HepG2 (cell line): ENCODE data around the gene MTA2. TPM values are rescaled to one million over a fixed set of nuclear protein-coding genes. Genes with fewer than 3 reads are reported as not detected.

Experiments used
- ATF4 ChIP-seq, 2 experiments: fragments of 450-650 bp in 1 of 2; sonication (generic) in 1 of 2; formaldehyde crosslinking; IDR thresholded peaks; 2 replicates each; pipeline versions ENCODE4 v1.5.0 to v1.8.0; 2020 to 2022; ENCODE audit warnings: mild to moderate bottlenecking in 1 of 2, missing genetic modification reagents in 1 of 2
- CCAR2 ChIP-seq: fragments of 200-400 bp; formaldehyde crosslinking; optimal IDR thresholded peaks from 2 replicates; pipeline ENCODE3; 2018; ENCODE audit warnings: low read depth, mild to moderate bottlenecking, low read length, moderate library complexity
- HNF1B ChIP-seq: sonication (generic); formaldehyde crosslinking; IDR thresholded peaks from 2 replicates; pipeline ENCODE4 v1.5.1; 2020; ENCODE audit warnings: mild to moderate bottlenecking, moderate library complexity, missing genetic modification reagents
- JARID2 ChIP-seq: sonication (generic); formaldehyde crosslinking; IDR thresholded peaks from 2 replicates; pipeline ENCODE4 v1.8.1; 2023; ENCODE audit warnings: missing genetic modification reagents, inconsistent platforms; ENCODE audit not compliant: insufficient replicate concordance
- JDP2 ChIP-seq: sonication (generic); formaldehyde crosslinking; IDR thresholded peaks from 2 replicates; pipeline ENCODE4 v1.8.1; 2022; ENCODE audit warnings: missing genetic modification reagents, borderline replicate concordance
- MEF2D ChIP-seq: sonication (generic); formaldehyde crosslinking; IDR thresholded peaks from 2 replicates; pipeline ENCODE4 v1.5.1; 2020; ENCODE audit warnings: mild to moderate bottlenecking, missing genetic modification reagents
- SOX13 ChIP-seq, 3 experiments: fragments of 450-650 bp in 1 of 3; sonication (generic) in 1 of 3; formaldehyde crosslinking in 1 of 3; IDR thresholded peaks in 2 of 3; conservative IDR thresholded peaks in 1 of 3; 2 replicates each; pipeline versions ENCODE4 v1.5.0 to v1.6.1; 2016 to 2020; ENCODE audit warnings: antibody characterized with exemption in 1 of 3, mild to moderate bottlenecking in 1 of 3, missing compliant biosample characterization in 1 of 3, missing genetic modification reagents in 1 of 3, moderate library complexity in 1 of 3
- TFAP4 ChIP-seq: sonication (generic); IDR thresholded peaks from 2 replicates; pipeline ENCODE4 v1.6.1; 2016; ENCODE audit warnings: low read depth, borderline replicate concordance
- ZBTB26 ChIP-seq: IDR thresholded peaks from 2 replicates; pipeline ENCODE4 v1.6.1; 2016; ENCODE audit warnings: missing compliant biosample characterization, missing genetic modification reagents, borderline replicate concordance
- ZNF280D ChIP-seq: sonication (generic); formaldehyde crosslinking; IDR thresholded peaks from 2 replicates; pipeline ENCODE4 v1.5.1; 2020; ENCODE audit warnings: mild to moderate bottlenecking, missing genetic modification reagents
- ZNF646 ChIP-seq: sonication (generic); formaldehyde crosslinking; IDR thresholded peaks from 2 replicates; pipeline ENCODE4 v1.9.0; 2021; ENCODE audit warnings: mild to moderate bottlenecking, missing genetic modification reagents
- polyA plus RNA-seq, 8 experiments: library from polyadenylated mRNA; depleted of rRNA in 3 of 8; stranded (reverse) in 7 of 8; unstranded in 1 of 8; fragments of >200 nt; fragmentation: Illumina TruSeq in 4 of 8; extraction: Trizol in 4 of 8; gene quantifications; 2 replicates each; pipeline versions ENCODE4 v1.2.1 to v1.2.3, GENCODE V29; 2011 to 2016; ENCODE audit warnings: low read depth in 4 of 8, missing spikeins in 1 of 8, mixed read lengths in 1 of 8; ENCODE audit not compliant: insufficient read depth in 1 of 8
- total RNA-seq, 5 experiments: library from RNA; depleted of rRNA; stranded (reverse); fragments of >200 nt; fragmentation: Illumina TruSeq; extraction: Trizol; gene quantifications; 2 replicates each; pipeline ENCODE4 v1.2.3, GENCODE V29; 2016; ENCODE audit warnings: low read depth in 1 of 5

Gene MTA2
- total and polyA plus RNA-seq, 2 of the 13 experiments (the other 11 are each of a cell fraction or from before 2014, with no cell fraction given) = 14.0 to 70.0 TPM

GRCh38 chr11:62573592-62574362, 27.9 kb downstream of the MTA2 start, which contains the start of gene EEF1G (continued):
- TF ChIP-seq ZBTB26 (peak; percentile 27; the same call in 1 of the 2 replicates), ZNF280D (CRISPR knock-in tag) (no peak; the same call in 1 of the 2 replicates), MEF2D (CRISPR knock-in tag) (peak; percentile 15; the same call in 1 of the 2 replicates), JARID2 (CRISPR knock-in tag) (no peak), ZNF646 (CRISPR knock-in tag) (no peak), SOX13 (IDR thresholded peaks at IDR 0.05) (no peak), SOX13 (CRISPR knock-in tag; conservative IDR thresholded peaks at IDR 0.05 in 1 of 2, IDR thresholded peaks at IDR 0.05 in 1 of 2) (no peak; a peak in 1 of 4 replicates), JDP2 (CRISPR knock-in tag) (no peak), CCAR2 (no peak), TFAP4 (no peak), HNF1B (peak; percentile 89), ATF4 (CRISPR knock-in tag; IDR thresholded peaks at IDR 0.05) (no peak)
